GM19452 (cell line): ENCODE data around the gene ATP8A2.
"Not testable (repeated sequence)": the region's sequence is repeated elsewhere in the genome, so short reads cannot be mapped to it uniquely, and the experiment has no call there.

Experiments used
- ATAC-seq: cut with Tn5 transposase; IDR thresholded peaks from one replicate; pipeline ENCODE4 v1.9.1; 2021; ENCODE audit not compliant: unreplicated experiment

The ATP8A2 gene

GRCh38 chr13:25948910-25949309 lies 577.1 kb downstream of the ATP8A2 start:
- no peak for ATAC-seq

GRCh38 chr13:25951831-25952230 lies 580.1 kb downstream of the ATP8A2 start:
- no peak for ATAC-seq

- not testable (repeated sequence) for ATAC-seq
These were observed 582.3 kb downstream of the ATP8A2 start for GRCh38 chr13:25954080-25954479.

- ATAC-seq = not testable (repeated sequence)
These were observed 583.2 kb downstream of the ATP8A2 start for GRCh38 chr13:25954943-25955342.

GRCh38 chr13:25958986-25959385 lies 587.2 kb downstream of the ATP8A2 start:
- ATAC-seq = no peak

- ATAC-seq = no peak
These were observed 589.5 kb downstream of the ATP8A2 start for GRCh38 chr13:25961294-25961693.

- ATAC-seq = no peak
These were observed 591.9 kb downstream of the ATP8A2 start for GRCh38 chr13:25963674-25964073.

GRCh38 chr13:25965596-25965995 lies 593.8 kb downstream of the ATP8A2 start:
- no peak for ATAC-seq

GRCh38 chr13:25966086-25966485 lies 594.3 kb downstream of the ATP8A2 start:
- no peak for ATAC-seq

GRCh38 chr13:25967144-25967543 lies 595.4 kb downstream of the ATP8A2 start:
- ATAC-seq = no peak

GRCh38 chr13:25971047-25971446 lies 599.3 kb downstream of the ATP8A2 start:
- ATAC-seq = no peak

- ATAC-seq = no peak
These were observed 599.8 kb downstream of the ATP8A2 start for GRCh38 chr13:25971459-25972145.

GRCh38 chr13:25973085-25973484 lies 601.3 kb downstream of the ATP8A2 start:
- ATAC-seq = no peak

GRCh38 chr13:25973576-25973975 lies 601.8 kb downstream of the ATP8A2 start:
- ATAC-seq = no peak

GRCh38 chr13:25977216-25977615 lies 605.4 kb downstream of the ATP8A2 start:
- ATAC-seq = no peak

GRCh38 chr13:25977671-25978070 lies 605.9 kb downstream of the ATP8A2 start:
- ATAC-seq = no peak

GRCh38 chr13:25978961-25979360 lies 607.2 kb downstream of the ATP8A2 start:
- ATAC-seq = no peak

GRCh38 chr13:25979371-25979770 lies 607.6 kb downstream of the ATP8A2 start:
- no peak for ATAC-seq

GRCh38 chr13:25980255-25980654 lies 608.5 kb downstream of the ATP8A2 start:
- ATAC-seq = no peak

- no peak for ATAC-seq
These were observed 609.3 kb downstream of the ATP8A2 start for GRCh38 chr13:25981060-25981459.

- no peak for ATAC-seq
These were observed 611.1 kb downstream of the ATP8A2 start for GRCh38 chr13:25982907-25983306.

GRCh38 chr13:25987987-25988386 lies 616.2 kb downstream of the ATP8A2 start:
- ATAC-seq = no peak

GRCh38 chr13:25988661-25989060 lies 616.9 kb downstream of the ATP8A2 start:
- ATAC-seq = no peak
